H9 (cell line): ENCODE results near the gene HHATL. TPM values are rescaled to one million over a fixed set of nuclear protein-coding genes. Genes with fewer than 3 reads are reported as not detected.
A peak's percentile ranks its signal among the peaks of the same experiment; 100 is the strongest.

Experiments
- DNase-seq: peaks from one replicate; pipeline ENCODE4 v3.0.0-alpha.2; 2017
- H2AFZ ChIP-seq: one replicate; pipeline ENCODE4 v1.6.1; 2013; ENCODE audit warnings: mild to moderate bottlenecking, low read length, control low read depth, moderate library complexity
- H2AK5ac ChIP-seq: 2 replicates; pipeline ENCODE4 v1.6.1; 2013; ENCODE audit warnings: low read length, control low read depth, mixed read lengths; ENCODE audit not compliant: insufficient read length
- H2BK120ac ChIP-seq: one replicate; pipeline ENCODE4 v1.6.1; 2013; ENCODE audit warnings: low read depth, mild to moderate bottlenecking, low read length, control low read depth, inconsistent platforms; ENCODE audit not compliant: poor library complexity, severe bottlenecking
- H2BK12ac ChIP-seq: 2 replicates; pipeline ENCODE4 v1.6.1; 2013; ENCODE audit warnings: low read length, control low read depth, mixed read lengths, low read depth; ENCODE audit not compliant: insufficient read length
- H2BK15ac ChIP-seq: 2 replicates; pipeline ENCODE4 v1.6.1; 2013; ENCODE audit warnings: low read depth, low read length, control low read depth
- H2BK20ac ChIP-seq: one replicate; pipeline ENCODE4 v1.6.1; 2013; ENCODE audit warnings: low read depth, mild to moderate bottlenecking, low read length, control low read depth, inconsistent platforms; ENCODE audit not compliant: poor library complexity, severe bottlenecking
- H2BK5ac ChIP-seq: 2 replicates; pipeline ENCODE4 v1.6.1; 2013; ENCODE audit warnings: low read length, control low read depth, mixed read lengths; ENCODE audit not compliant: insufficient read length
- H3K14ac ChIP-seq: 2 replicates; pipeline ENCODE4 v1.6.1; 2013; ENCODE audit warnings: low read length, control low read depth; ENCODE audit not compliant: insufficient read depth
- H3K18ac ChIP-seq: 2 replicates; pipeline ENCODE4 v1.6.1; 2013; ENCODE audit warnings: low read depth, mild to moderate bottlenecking, mixed read lengths, low read length, control low read depth; ENCODE audit not compliant: insufficient read length
- H3K23ac ChIP-seq: 2 replicates; pipeline ENCODE4 v1.6.1; 2013; ENCODE audit warnings: low read length, control low read depth, mixed read lengths, low read depth; ENCODE audit not compliant: insufficient read length
- H3K23me2 ChIP-seq: 2 replicates; pipeline ENCODE4 v1.6.1; 2013; ENCODE audit warnings: low read depth, mild to moderate bottlenecking, mixed read lengths, low read length, control low read depth; ENCODE audit not compliant: insufficient read length, poor library complexity, severe bottlenecking
- H3K27ac ChIP-seq: 2 replicates; pipeline ENCODE4 v1.5.1; 2013; ENCODE audit warnings: low read length, control low read depth, mixed read lengths, low read depth; ENCODE audit not compliant: insufficient read length
- H3K27me3 ChIP-seq: 2 replicates; pipeline ENCODE4 v1.6.1; 2013; ENCODE audit warnings: low read length, control low read depth, inconsistent platforms; ENCODE audit not compliant: insufficient read depth
- H3K4ac ChIP-seq: 2 replicates; pipeline ENCODE4 v1.6.1; 2013; ENCODE audit warnings: low read depth, mild to moderate bottlenecking, control low read depth, inconsistent platforms, low read length, moderate library complexity
- H3K4me1 ChIP-seq: 2 replicates; pipeline ENCODE4 v1.6.1; 2013; ENCODE audit warnings: low read length, control low read depth, inconsistent platforms; ENCODE audit not compliant: insufficient read depth
- H3K4me2 ChIP-seq: 2 replicates; pipeline ENCODE4 v1.6.1; 2013; ENCODE audit warnings: low read length, control low read depth, mixed read lengths; ENCODE audit not compliant: insufficient read length, insufficient read depth
- H3K56ac ChIP-seq: 2 replicates; pipeline ENCODE4 v1.6.1; 2013; ENCODE audit warnings: low read depth, mild to moderate bottlenecking, mixed read lengths, low read length, control low read depth; ENCODE audit not compliant: insufficient read length
- H3K79me1 ChIP-seq: 2 replicates; pipeline ENCODE4 v1.6.1; 2013; ENCODE audit warnings: low read depth, mild to moderate bottlenecking, moderate library complexity, low read length, control low read depth, inconsistent platforms; ENCODE audit not compliant: insufficient read depth, poor library complexity, severe bottlenecking
- H3K79me2 ChIP-seq: 2 replicates; pipeline ENCODE4 v1.6.1; 2013; ENCODE audit warnings: low read length, control low read depth, inconsistent platforms; ENCODE audit not compliant: insufficient read depth
- H3K9ac ChIP-seq: 2 replicates; pipeline ENCODE4 v1.6.1; 2013; ENCODE audit warnings: low read length, control low read depth, mixed read lengths; ENCODE audit not compliant: insufficient read length; ENCODE audit errors: extremely low read depth
- H3K9me3 ChIP-seq: one replicate; pipeline ENCODE4 v1.6.1; 2013; ENCODE audit warnings: low read depth, low read length, inconsistent platforms; ENCODE audit not compliant: control insufficient read depth
- H3T11ph ChIP-seq: one replicate; pipeline ENCODE4 v1.6.1; 2013; ENCODE audit warnings: mild to moderate bottlenecking, low read length, control low read depth, inconsistent platforms
- H4K20me1 ChIP-seq: one replicate; pipeline ENCODE4 v1.6.1; 2013; ENCODE audit not compliant: control insufficient read depth, insufficient read length, insufficient read depth
- H4K5ac ChIP-seq: 2 replicates; pipeline ENCODE4 v1.6.1; 2013; ENCODE audit warnings: low read depth, mild to moderate bottlenecking, mixed read lengths, low read length, control low read depth; ENCODE audit not compliant: insufficient read length
- H4K8ac ChIP-seq: replicated peaks from 2 replicates; pipeline ENCODE4 v1.6.1; 2013; ENCODE audit warnings: low read length, control low read depth, mixed read lengths, low read depth; ENCODE audit not compliant: insufficient read length
- H4K91ac ChIP-seq: 2 replicates; pipeline ENCODE4 v1.6.1; 2013; ENCODE audit warnings: low read depth, mild to moderate bottlenecking, moderate library complexity, mixed read lengths, low read length, control low read depth; ENCODE audit not compliant: insufficient read length
- H3K27ac Mint-ChIP-seq, 3 experiments: 2 replicates in 2 of 3; 3 replicates in 1 of 3; pipeline ENCODE4 v1.8.0; 2020 to 2021; ENCODE audit warnings: mixed read lengths in 3 of 3, mild to moderate bottlenecking in 1 of 3, moderate library complexity in 1 of 3
- H3K27me3 Mint-ChIP-seq: 2 replicates; pipeline ENCODE4 v1.8.0; 2021; ENCODE audit warnings: low read depth, mild to moderate bottlenecking, moderate library complexity, mixed read lengths
- H3K36me3 Mint-ChIP-seq, 3 experiments: 2 replicates in 2 of 3; 3 replicates in 1 of 3; pipeline ENCODE4 v1.8.0; 2020 to 2021; ENCODE audit warnings: low read depth in 3 of 3, mixed read lengths in 3 of 3; ENCODE audit not compliant: insufficient read depth in 1 of 3
- H3K4me1 Mint-ChIP-seq, 2 experiments: 2 replicates each; pipeline ENCODE4 v1.8.0; 2020; ENCODE audit warnings: mixed read lengths in 2 of 2
- H3K4me3 Mint-ChIP-seq, 2 experiments: 2 replicates in 1 of 2; 3 replicates in 1 of 2; pipeline ENCODE4 v1.8.0; 2020 to 2021; ENCODE audit warnings: mild to moderate bottlenecking in 2 of 2, mixed read lengths in 2 of 2, moderate library complexity in 1 of 2
- H3K9me3 Mint-ChIP-seq, 2 experiments: 2 replicates in 1 of 2; 3 replicates in 1 of 2; pipeline ENCODE4 v1.8.0; 2020; ENCODE audit warnings: mild to moderate bottlenecking in 2 of 2, mixed read lengths in 2 of 2, moderate library complexity in 1 of 2
- WGBS: extraction: QIAGEN DNeasy Blood & Tissue Kit; methylation state at CpG from one replicate; pipeline ENCODE4 v1.1.7; 2013; ENCODE audit warnings: missing lambda C conversion rate, low lambda C conversion rate, mixed read lengths; ENCODE audit not compliant: insufficient read length; ENCODE audit errors: extremely low coverage; 5-methylcytosine and 5-hydroxymethylcytosine counted together
- total RNA-seq: library from RNA; stranded (reverse); gene quantifications from 2 replicates; pipeline ENCODE4 v1.2.1, GENCODE V29; 2021
- TF ChIP-seq, protein P1 (sequence below): fragments of 200-600 bp; sonication (generic); conservative IDR thresholded peaks from 3 replicates; pipeline ENCODE4 v1.8.0; 2021; ENCODE audit warnings: antibody characterized with exemption, mild to moderate bottlenecking

HHATL gene
- total RNA-seq, 1 experiment from 2014 or later = 0.46 TPM

DNA sequence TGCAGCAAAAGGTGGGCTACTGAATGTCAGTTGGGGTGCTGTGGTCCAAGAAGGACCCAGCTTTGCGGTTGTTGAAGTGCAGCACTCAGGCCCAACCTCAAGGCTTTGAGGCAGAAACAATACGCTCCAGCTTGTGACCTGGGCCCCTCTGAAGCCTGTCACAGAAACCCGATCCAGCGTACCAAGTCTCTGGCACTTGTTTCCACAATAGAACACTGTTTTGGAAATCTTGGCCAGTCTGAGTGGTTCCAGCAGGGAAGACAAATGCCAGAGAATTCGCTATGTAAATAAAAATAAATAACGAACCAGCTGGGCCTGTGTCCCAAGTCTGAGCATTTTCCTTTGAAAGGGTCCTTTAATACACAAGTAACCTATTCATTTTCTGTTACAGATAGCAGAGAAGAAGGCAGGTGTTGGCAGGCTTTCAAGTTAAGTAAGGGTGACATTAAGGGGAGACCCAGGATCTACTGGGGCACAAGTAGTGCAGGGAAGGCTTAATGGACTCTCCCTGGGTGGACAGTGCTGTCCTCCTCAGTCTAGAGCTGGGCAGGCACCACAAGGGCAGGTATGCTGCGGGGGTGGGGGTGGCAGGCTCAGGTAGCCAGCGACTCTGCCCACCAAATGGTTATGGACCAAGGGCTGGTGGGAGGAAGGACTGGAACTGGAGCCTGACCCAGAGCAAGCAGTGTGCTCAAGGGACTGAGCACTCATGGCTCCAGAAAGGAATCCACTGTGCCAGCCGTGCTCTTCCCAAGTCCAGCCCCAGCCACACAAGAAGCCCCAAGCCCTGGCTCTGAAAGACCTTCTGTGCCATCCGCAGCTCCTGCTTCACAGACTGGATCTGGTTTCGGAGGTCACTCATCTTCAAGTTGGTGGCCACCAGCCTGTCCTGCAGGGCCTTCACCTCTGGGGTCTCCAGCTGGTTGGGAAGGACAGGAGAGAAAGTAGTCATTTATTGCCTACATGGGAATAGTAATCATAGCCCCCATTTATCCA lies 44.2 kb upstream of the HHATL start:
- H3K18ac ChIP-seq = peak overlapping the region; percentile 19
- H3K23me2 ChIP-seq = no peaks in the 10 kb centered on the region
- peaks cover 16% of the 10 kb centered on the region for H3K27me3 Mint-ChIP-seq
- H2BK120ac ChIP-seq = no peak overlapping the region
- H4K91ac ChIP-seq = no peak overlapping the region
- no peak overlapping the region for H3K27ac ChIP-seq
- no peak overlapping the region for H3K4me3 Mint-ChIP-seq
- DNase-seq = peak; percentile 22
- H3K9ac ChIP-seq = no peak overlapping the region
- no peak overlapping the region for H2BK12ac ChIP-seq
- no peak overlapping the region for H3K4ac ChIP-seq
- no peaks in the 10 kb centered on the region for H3K4me1 ChIP-seq
- no peak overlapping the region for H2BK5ac ChIP-seq
- no peak overlapping the region for H3K56ac ChIP-seq
- no peaks in the 10 kb centered on the region for H3K79me2 ChIP-seq
- H4K8ac ChIP-seq = no peak overlapping the region
- no peaks in the 10 kb centered on the region for H3K9me3 Mint-ChIP-seq
- H3K36me3 Mint-ChIP-seq = no peaks in the 10 kb centered on the region
- no peak overlapping the region for H4K5ac ChIP-seq
- no CpG with 5 or more reads among the region's 11 CpGs for WGBS
- no peak overlapping the region for H3K23ac ChIP-seq
- no peak overlapping the region for H3K14ac ChIP-seq
- peaks cover 29 to 31% of the 10 kb centered on the region in 2 experiments for H3K4me1 Mint-ChIP-seq
- H3K27me3 ChIP-seq = no peaks in the 10 kb centered on the region
- no peaks in the 10 kb centered on the region for H4K20me1 ChIP-seq
- TF ChIP-seq, protein P1, sequence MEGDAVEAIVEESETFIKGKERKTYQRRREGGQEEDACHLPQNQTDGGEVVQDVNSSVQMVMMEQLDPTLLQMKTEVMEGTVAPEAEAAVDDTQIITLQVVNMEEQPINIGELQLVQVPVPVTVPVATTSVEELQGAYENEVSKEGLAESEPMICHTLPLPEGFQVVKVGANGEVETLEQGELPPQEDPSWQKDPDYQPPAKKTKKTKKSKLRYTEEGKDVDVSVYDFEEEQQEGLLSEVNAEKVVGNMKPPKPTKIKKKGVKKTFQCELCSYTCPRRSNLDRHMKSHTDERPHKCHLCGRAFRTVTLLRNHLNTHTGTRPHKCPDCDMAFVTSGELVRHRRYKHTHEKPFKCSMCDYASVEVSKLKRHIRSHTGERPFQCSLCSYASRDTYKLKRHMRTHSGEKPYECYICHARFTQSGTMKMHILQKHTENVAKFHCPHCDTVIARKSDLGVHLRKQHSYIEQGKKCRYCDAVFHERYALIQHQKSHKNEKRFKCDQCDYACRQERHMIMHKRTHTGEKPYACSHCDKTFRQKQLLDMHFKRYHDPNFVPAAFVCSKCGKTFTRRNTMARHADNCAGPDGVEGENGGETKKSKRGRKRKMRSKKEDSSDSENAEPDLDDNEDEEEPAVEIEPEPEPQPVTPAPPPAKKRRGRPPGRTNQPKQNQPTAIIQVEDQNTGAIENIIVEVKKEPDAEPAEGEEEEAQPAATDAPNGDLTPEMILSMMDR = no peak
- H3T11ph ChIP-seq = no peak overlapping the region
- H3K27ac Mint-ChIP-seq = no peak overlapping the region
- no peak overlapping the region for H2BK15ac ChIP-seq
- H3K9me3 ChIP-seq = no peaks in the 10 kb centered on the region
- H2AFZ ChIP-seq = no peak overlapping the region
- no peaks in the 10 kb centered on the region for H3K79me1 ChIP-seq
- H2AK5ac ChIP-seq = no peak overlapping the region
- no peak overlapping the region for H3K4me2 ChIP-seq
- no peak overlapping the region for H2BK20ac ChIP-seq
